Pancreas (tissue), 10 donors: Measurements from ENCODE around the gene NSG2. TPM values are rescaled to one million over a fixed set of nuclear protein-coding genes. Genes with fewer than 3 reads are reported as not detected.

ENCODE experiments used
- ATAC-seq, 4 donors: fragments of 200-7000 bp; cut with Tn5 transposase; one replicate each; pipeline versions ENCODE4 v1.8.0 to v1.9.1; 2020; ENCODE audit warnings: mild to moderate bottlenecking in 4 of 4, moderate library complexity in 4 of 4
- DNase-seq, 6 donors: peaks; one replicate each; pipeline ENCODE4 v3.0.0-alpha.2; 2020
- FAIRE-seq: peaks from 2 replicates; lab custom pipeline; 2012; peaks lifted over from hg19 to GRCh38; lab: Jason Lieb, UNC
- H3K27ac ChIP-seq, 4 donors: fragments of 200-600 bp; sonication (generic); 1 replicate in 3 of 4; 2 replicates in 1 of 4; pipeline versions ENCODE4 v1.5.0 to v1.8.0; 2020
- H3K27me3 ChIP-seq, 4 donors: fragments of 200-600 bp; one replicate each; pipeline ENCODE4 v1.8.0; 2021
- H3K36me3 ChIP-seq, 3 donors: fragments of 200-600 bp; sonication (generic) in 1 of 3; one replicate each; pipeline versions ENCODE4 v1.5.0 to v1.8.0; 2020 to 2021
- H3K4me1 ChIP-seq, 3 donors: fragments of 200-600 bp; one replicate each; pipeline ENCODE4 v1.8.0; 2021
- H3K4me3 ChIP-seq, 4 donors: fragments of 200-600 bp; sonication (generic) in 2 of 4; one replicate each; pipeline versions ENCODE4 v1.5.0 to v1.8.0; 2020 to 2021
- H3K9me3 ChIP-seq, 4 donors: fragments of 200-600 bp; one replicate each; pipeline ENCODE4 v1.8.0; 2021
- CTCF ChIP-seq, 4 donors: fragments of 200-600 bp; sonication (generic) in 3 of 4; IDR thresholded peaks; one replicate each; pipeline versions ENCODE4 v1.5.0 to v1.8.0; 2021; ENCODE audit warnings: antibody characterized with exemption in 4 of 4
- WGBS, 2 donors: extraction: QIAGEN DNeasy Blood & Tissue Kit; methylation state at CpG; one replicate each; pipeline ENCODE4 v1.1.7; 2013; 5-methylcytosine and 5-hydroxymethylcytosine counted together
- intact Hi-C, 3 donors: fragments of 100-400 bp; cut with DNase I; formaldehyde crosslinking; loops; one replicate each; pipeline versions ENCODE4 v1.11.1 to v1.14.2; 2022
- polyA plus RNA-seq, 2 donors: library from polyadenylated mRNA; stranded (reverse); fragments of 200-250 nt; gene quantifications; one replicate each; pipeline ENCODE4 v1.2.3, GENCODE V29; 2013
- total RNA-seq, 6 donors: library from RNA; stranded (reverse); fragmentation: NEBNext Ultra II Directional in 4 of 6; extraction: Animal tissue kit (Norgen Biotek cat#: 25700) in 4 of 6; gene quantifications; one replicate each; pipeline versions ENCODE4 v1.2.1 to v1.2.4, GENCODE V29; 2021 to 2023
- donor health status: healthy with polysubstance abuse.
- donor health status: DM: no; HTN: no; CAD: no; lungs with moderate emphysema.
- donor health status: DM: no; HTN: no; CAD: no.
- donor health status: control.
- donor health status: control.
- donor health status: Bipolar disorder and iron deficiency.
- donor health status: DM: yes; HTN: yes; CAD: no.
- donor health status: DM: no; HTN: no; CAD: no.
- donor health status: DM: no; HTN: no; CAD: no.
- donor health status: DM: yes; HTN: yes; CAD: no.

Gene NSG2
- total and polyA plus RNA-seq, 8 donors: 0.19 to 3.5 (median 0.45) TPM

GRCh38 chr5:174155706-174156105 lies 110.2 kb downstream of the NSG2 start:
- H3K36me3 ChIP-seq: no peaks in the 10 kb centered on the region
- no peak overlapping the region for H3K27ac ChIP-seq

DNA sequence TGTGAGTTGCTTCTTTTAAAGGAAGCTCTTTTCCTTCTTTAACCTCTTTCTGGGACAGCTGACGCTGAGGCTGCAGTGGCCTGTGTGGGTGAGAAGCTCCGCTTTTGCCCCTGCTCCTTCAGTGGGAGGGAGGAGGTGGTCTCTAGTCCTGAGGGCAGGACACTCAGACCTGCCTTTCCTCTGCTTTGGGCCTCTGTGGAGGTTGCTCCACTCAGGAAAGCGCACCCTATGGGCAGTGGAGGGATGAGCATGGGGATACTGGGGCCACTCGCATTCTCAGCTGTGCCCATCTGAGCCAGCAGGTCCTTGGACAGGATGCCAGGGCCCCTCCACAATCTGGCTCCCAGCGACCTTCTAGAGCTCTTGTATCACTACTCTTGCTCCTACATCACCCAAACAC lies 111.5 kb downstream of the NSG2 start:
- WGBS, 2 donors: 65 to 86% methylated on average over 5 of the region's 5 CpGs
- ATAC-seq: no peak
- TF ChIP-seq CTCF (IDR thresholded peaks at IDR 0.05): no peak
- Histone ChIP-seq H3K36me3 (no peaks in the 10 kb centered on the region), H3K9me3 (no peaks in the 10 kb centered on the region), H3K4me1 (no peaks in the 10 kb centered on the region), H3K27me3 (no peaks in the 10 kb centered on the region), H3K27ac (no peak overlapping the region), H3K4me3 (no peak overlapping the region)
- FAIRE-seq: no peak
- intact Hi-C loops: no loop called here
- DNase-seq: no peak

More at GRCh38 chr5:174155706-174156105, 110.2 kb downstream of the NSG2 start:
- no peaks in the 10 kb centered on the region for H3K4me1 ChIP-seq
- intact Hi-C loops: no loop called here
- no peak overlapping the region for H3K4me3 ChIP-seq
- no peak for TF ChIP-seq CTCF (IDR thresholded peaks at IDR 0.05)
- FAIRE-seq (no peak), ATAC-seq (no peak), DNase-seq (no peak)
- WGBS, 2 donors: 65 to 76% methylated on average over 3 of the region's 3 CpGs
- no peaks in the 10 kb centered on the region for H3K27me3 ChIP-seq
- H3K9me3 ChIP-seq: no peaks in the 10 kb centered on the region

Other genes with a start within 250 kb of the NSG2 start
- gene CPEB4, start 157.4 kb upstream of the NSG2 start, total RNA-seq: 10 to 100 TPM; 24.3 to 51.2 (median 30.0) TPM
- 10 to 100 TPM; 11.6 to 15.9 TPM for gene CPEB4, start 157.4 kb upstream of the NSG2 start, polyA plus RNA-seq
- gene C5orf47, start 56.5 kb upstream of the NSG2 start, total RNA-seq: under 1 TPM in 2 of 6 donors, not detected in 4; 0.08 to 0.09 TPM
- gene C5orf47, start 56.5 kb upstream of the NSG2 start, polyA plus RNA-seq: under 1 TPM; 0.04 to 0.07 TPM